Smooth muscle cell (in vitro differentiated cells): ENCODE measurements around the gene PEAK1. TPM values are rescaled to one million over a fixed set of nuclear protein-coding genes. Genes with fewer than 3 reads are reported as not detected.

Experiments
- DNase-seq: peaks from one replicate; lab custom pipeline; 2025; ENCODE audit not compliant: unreplicated experiment; lab: John Stamatoyannopoulos, UW
- H2AFZ ChIP-seq: fragments of 200-600 bp; sonication (generic); 2 replicates; pipeline ENCODE4 v1.6.0; 2016; ENCODE audit warnings: antibody characterized with exemption, low read depth, mild to moderate bottlenecking
- H3F3A ChIP-seq: fragments of 200-600 bp; sonication (generic); 2 replicates; pipeline ENCODE4 v1.6.0; 2017; ENCODE audit warnings: antibody characterized with exemption, low read depth
- H3K27ac ChIP-seq: fragments of 200-600 bp; sonication (generic); 2 replicates; pipeline ENCODE4 v1.5.1; 2016; ENCODE audit warnings: low read depth, mild to moderate bottlenecking
- H3K27me3 ChIP-seq: fragments of 200-600 bp; sonication (generic); 2 replicates; pipeline ENCODE4 v1.6.1; 2016; ENCODE audit warnings: low read depth, mild to moderate bottlenecking
- H3K36me3 ChIP-seq: fragments of 200-600 bp; sonication (generic); 2 replicates; pipeline ENCODE4 v1.5.1; 2016; ENCODE audit warnings: low read depth
- H3K4me1 ChIP-seq: fragments of 200-600 bp; sonication (generic); 2 replicates; pipeline ENCODE4 v1.5.1; 2016; ENCODE audit warnings: low read depth
- H3K4me2 ChIP-seq: fragments of 200-600 bp; sonication (generic); 2 replicates; pipeline ENCODE4 v1.6.0; 2016; ENCODE audit warnings: mild to moderate bottlenecking
- H3K4me3 ChIP-seq: fragments of 200-600 bp; sonication (generic); 2 replicates; pipeline ENCODE4 v1.5.1; 2016; ENCODE audit warnings: mild to moderate bottlenecking
- H3K79me2 ChIP-seq: fragments of 200-600 bp; sonication (generic); 2 replicates; pipeline ENCODE4 v1.6.0; 2016; ENCODE audit warnings: low read depth, mild to moderate bottlenecking
- H3K9ac ChIP-seq: fragments of 200-600 bp; sonication (generic); 2 replicates; pipeline ENCODE4 v1.6.0; 2016; ENCODE audit warnings: low read depth
- H3K9me3 ChIP-seq: fragments of 200-600 bp; sonication (generic); replicated peaks from 2 replicates; pipeline ENCODE4 v1.5.1; 2016; ENCODE audit warnings: low read depth
- H4K20me1 ChIP-seq: fragments of 200-600 bp; sonication (generic); 2 replicates; pipeline ENCODE4 v1.6.0; 2016; ENCODE audit warnings: low read depth
- CTCF ChIP-seq: fragments of 200-600 bp; sonication (generic); IDR thresholded peaks from 2 replicates; pipeline ENCODE4 v1.5.1; 2017; ENCODE audit warnings: borderline replicate concordance, mild to moderate bottlenecking, antibody characterized with exemption; ENCODE audit not compliant: insufficient read depth, poor library complexity, severe bottlenecking
- WGBS: methylation state at CpG from one replicate; pipeline ENCODE4 v1.1.7; 2016; ENCODE audit warnings: low lambda C conversion rate; 5-methylcytosine and 5-hydroxymethylcytosine counted together
- polyA plus RNA-seq: library from polyadenylated mRNA; unstranded; fragments of >200 nt; fragmentation: Nextera tagmentation; extraction: Ambion mirVana; gene quantifications from 2 replicates; pipeline ENCODE4 v1.2.1, GENCODE V29; 2016
- total RNA-seq: library from RNA; depleted of rRNA; stranded (reverse); fragments of >200 nt; gene quantifications from 2 replicates; pipeline ENCODE4 v1.2.3, GENCODE V29; 2014

The PEAK1 gene
- total and polyA plus RNA-seq, 2 experiments from 2014 or later, result 5.6 to 21.9 TPM

GRCh38 chr15:77091097-77091496 lies 328.8 kb downstream of the PEAK1 start:
- Histone ChIP-seq H3K4me1 (no peaks in the 10 kb centered on the region), H2AFZ (no peak overlapping the region), H3F3A (no peaks in the 10 kb centered on the region), H4K20me1 (no peaks in the 10 kb centered on the region), H3K79me2 (no peaks in the 10 kb centered on the region), H3K9me3 (no peaks in the 10 kb centered on the region), H3K9ac (no peak overlapping the region), H3K27ac (no peak overlapping the region), H3K36me3 (no peaks in the 10 kb centered on the region), H3K4me3 (no peak overlapping the region), H3K4me2 (no peak overlapping the region), H3K27me3 (no peaks in the 10 kb centered on the region)
- 91% methylated on average over 2 of the region's 2 CpGs for WGBS
- no peak for TF ChIP-seq CTCF
- no peak for DNase-seq

GRCh38 chr15:77087213-77087612 lies 332.7 kb downstream of the PEAK1 start:
- Histone ChIP-seq H3K9ac (no peak overlapping the region), H3K79me2 (no peaks in the 10 kb centered on the region), H3K4me3 (no peak overlapping the region), H4K20me1 (no peaks in the 10 kb centered on the region), H3K9me3 (no peaks in the 10 kb centered on the region), H2AFZ (no peak overlapping the region), H3K4me2 (no peak overlapping the region), H3K27me3 (no peaks in the 10 kb centered on the region), H3F3A (no peaks in the 10 kb centered on the region), H3K4me1 (peaks cover 8% of the 10 kb centered on the region), H3K36me3 (no peaks in the 10 kb centered on the region), H3K27ac (no peak overlapping the region)
- WGBS, result 84% methylated on average over 2 of the region's 2 CpGs
- no peak for TF ChIP-seq CTCF
- no peak for DNase-seq

GRCh38 chr15:77085297-77085696 lies 334.6 kb downstream of the PEAK1 start:
- H3K4me2 ChIP-seq, result no peak overlapping the region
- H3K4me3 ChIP-seq, result no peak overlapping the region
- H3K9ac ChIP-seq, result no peak overlapping the region
- H3K79me2 ChIP-seq, result no peaks in the 10 kb centered on the region
- H3K9me3 ChIP-seq, result no peaks in the 10 kb centered on the region
- H3K27me3 ChIP-seq, result no peaks in the 10 kb centered on the region
- H3K4me1 ChIP-seq, result peaks cover 8% of the 10 kb centered on the region
- H3K36me3 ChIP-seq, result no peaks in the 10 kb centered on the region
- TF ChIP-seq CTCF, result no peak
- no peak overlapping the region for H2AFZ ChIP-seq
- no peaks in the 10 kb centered on the region for H3F3A ChIP-seq
- no peak for DNase-seq
- H4K20me1 ChIP-seq, result no peaks in the 10 kb centered on the region
- 40% methylated on average over 2 of the region's 2 CpGs for WGBS
- no peak overlapping the region for H3K27ac ChIP-seq

GRCh38 chr15:77084436-77084835 lies 335.5 kb downstream of the PEAK1 start:
- no peak overlapping the region for H3K4me3 ChIP-seq
- H3K36me3 ChIP-seq, result no peaks in the 10 kb centered on the region
- H4K20me1 ChIP-seq, result no peaks in the 10 kb centered on the region
- 94% methylated on average over 8 of the region's 8 CpGs for WGBS
- no peak overlapping the region for H3K9ac ChIP-seq
- no peaks in the 10 kb centered on the region for H3K9me3 ChIP-seq
- no peak overlapping the region for H3K4me2 ChIP-seq
- no peak overlapping the region for H2AFZ ChIP-seq
- peaks cover 8% of the 10 kb centered on the region for H3K4me1 ChIP-seq
- H3K79me2 ChIP-seq, result no peaks in the 10 kb centered on the region
- H3K27me3 ChIP-seq, result no peaks in the 10 kb centered on the region
- H3K27ac ChIP-seq, result no peak overlapping the region
- DNase-seq, result no peak
- no peaks in the 10 kb centered on the region for H3F3A ChIP-seq
- TF ChIP-seq CTCF, result no peak
